SK-N-MC (cell line): ENCODE results near the gene HM13.

Experiments used
- EZH2 ChIP-seq: fragments of 200-600 bp; sonication (generic); IDR thresholded peaks from one replicate; pipeline ENCODE4 v1.6.1; 2017; ENCODE audit warnings: antibody characterized with exemption
- FOXP2 ChIP-seq: optimal IDR thresholded peaks from 2 replicates; pipeline ENCODE3; 2011; ENCODE audit warnings: mild to moderate bottlenecking, moderate library complexity; ENCODE audit not compliant: insufficient read depth; ENCODE audit errors: extremely low read length, control extremely low read depth
- POLR2AphosphoS5 ChIP-seq: IDR thresholded peaks from 2 replicates; pipeline ENCODE4 v1.6.1; 2012; ENCODE audit warnings: mild to moderate bottlenecking, low read depth, low read length, borderline replicate concordance

- TF ChIP-seq POLR2AphosphoS5 (no peak), EZH2 (no peak), FOXP2 (no peak)
These were observed 93.5 kb downstream of the HM13 start for GRCh38 chr20:31607640-31608250.
